Subcutaneous abdominal adipose tissue (tissue), 5 donors: ENCODE measurements around the gene CHPF2.

Experiments
- H3K27ac ChIP-seq: one replicate; pipeline ENCODE4 v1.7.0; 2013; ENCODE audit warnings: low read depth, mild to moderate bottlenecking, inconsistent platforms, low read length, moderate library complexity
- H3K27me3 ChIP-seq, 5 donors: one replicate each; pipeline ENCODE4 v1.7.0; 2013; ENCODE audit warnings: low read length in 5 of 5, inconsistent platforms in 1 of 5; ENCODE audit not compliant: control insufficient read depth in 5 of 5, insufficient read depth in 4 of 5
- H3K36me3 ChIP-seq, 5 donors: one replicate each; pipeline ENCODE4 v1.7.0; 2013; ENCODE audit warnings: low read length in 5 of 5; ENCODE audit not compliant: control insufficient read depth in 5 of 5, insufficient read depth in 5 of 5
- H3K4me1 ChIP-seq, 5 donors: one replicate each; pipeline ENCODE4 v1.7.0; 2013; ENCODE audit warnings: low read length in 5 of 5, mild to moderate bottlenecking in 3 of 5, moderate library complexity in 1 of 5; ENCODE audit not compliant: control insufficient read depth in 5 of 5, insufficient read depth in 5 of 5
- H3K4me3 ChIP-seq, 5 donors: one replicate each; pipeline ENCODE4 v1.7.0; 2013; ENCODE audit warnings: low read length in 5 of 5, low read depth in 1 of 5
- H3K9ac ChIP-seq, 5 donors: one replicate each; pipeline ENCODE4 v1.7.0; 2013; ENCODE audit warnings: low read length in 5 of 5, mild to moderate bottlenecking in 4 of 5, moderate library complexity in 3 of 5
- H3K9me3 ChIP-seq, 5 donors: one replicate each; pipeline ENCODE4 v1.7.0; 2013; ENCODE audit warnings: low read length in 5 of 5; ENCODE audit not compliant: control insufficient read depth in 5 of 5
- donor health status: healthy.
- donor health status: healthy.
- donor health status: healthy.
- donor health status: healthy.
- donor health status: healthy.

Gene CHPF2

GRCh38 chr7:151215396-151215795 lies 16.9 kb upstream of the CHPF2 start:
- no peaks in the 10 kb centered on the region for H3K4me1 ChIP-seq
- H3K27me3 ChIP-seq: no peaks in the 10 kb centered on the region
- no peaks in the 10 kb centered on the region for H3K9me3 ChIP-seq
- peaks cover 11 to 82% (median 74%) of the 10 kb centered on the region in 5 donors for H3K36me3 ChIP-seq
- no peak overlapping the region for H3K27ac ChIP-seq
- no peak overlapping the region for H3K9ac ChIP-seq
- H3K4me3 ChIP-seq: no peak overlapping the region

- Histone ChIP-seq H3K4me1 (no peaks in the 10 kb centered on the region), H3K36me3 (peaks cover 25 to 95% (median 90%) of the 10 kb centered on the region in 5 donors), H3K9me3 (no peaks in the 10 kb centered on the region), H3K27ac (no peak overlapping the region), H3K4me3 (no peak overlapping the region), H3K27me3 (no peaks in the 10 kb centered on the region), H3K9ac (no peak overlapping the region)
These were observed 14.1 kb upstream of the CHPF2 start for GRCh38 chr7:151218170-151218569.

GRCh38 chr7:151223728-151224127 lies 8.6 kb upstream of the CHPF2 start:
- Histone ChIP-seq H3K36me3 (peaks cover 19 to 60% (median 56%) of the 10 kb centered on the region in 5 donors), H3K27ac (no peak overlapping the region), H3K9me3 (no peaks in the 10 kb centered on the region), H3K27me3 (peaks cover 0 to 3% (median 0%) of the 10 kb centered on the region in 5 donors), H3K4me1 (peaks cover 10 to 23% (median 22%) of the 10 kb centered on the region in 5 donors), H3K9ac (no peak overlapping the region), H3K4me3 (no peak overlapping the region)

- Histone ChIP-seq H3K9me3 (no peaks in the 10 kb centered on the region), H3K9ac (peak overlapping the region; percentile 78 to 94 (median 87)), H3K4me3 (peak overlapping the region; percentile 74 to 94 (median 86)), H3K27ac (peak overlapping the region; percentile 59), H3K27me3 (peaks cover 0 to 3% (median 0%) of the 10 kb centered on the region in 5 donors), H3K36me3 (peaks cover 19 to 38% (median 36%) of the 10 kb centered on the region in 5 donors), H3K4me1 (peaks cover 10 to 23% (median 22%) of the 10 kb centered on the region in 5 donors)
These were observed 6.3 kb upstream of the CHPF2 start for GRCh38 chr7:151225948-151226510.

GRCh38 chr7:151226560-151226874 lies 5.8 kb upstream of the CHPF2 start:
- H3K4me3 ChIP-seq: peak overlapping the region; percentile 74 to 94 (median 86)
- H3K27ac ChIP-seq: peak overlapping the region; percentile 59
- H3K4me1 ChIP-seq: peaks cover 10 to 24% (median 22%) of the 10 kb centered on the region in 5 donors
- H3K36me3 ChIP-seq: peaks cover 17 to 36% (median 33%) of the 10 kb centered on the region in 5 donors
- peak overlapping the region; percentile 78 to 94 (median 87) for H3K9ac ChIP-seq
- H3K27me3 ChIP-seq: peaks cover 0 to 3% (median 0%) of the 10 kb centered on the region in 5 donors
- no peaks in the 10 kb centered on the region for H3K9me3 ChIP-seq

- Histone ChIP-seq H3K9me3 (no peaks in the 10 kb centered on the region), H3K4me1 (peaks cover 11 to 30% (median 27%) of the 10 kb centered on the region in 5 donors), H3K27ac (peak within 1 kb of the TSS; percentile 59), H3K27me3 (peaks cover 0 to 3% (median 0%) of the 10 kb centered on the region in 5 donors), H3K9ac (peak within 1 kb of the TSS; percentile 78 to 94 (median 89)), H3K36me3 (peaks cover 11 to 31% (median 28%) of the 10 kb centered on the region in 5 donors), H3K4me3 (peak within 1 kb of the TSS; percentile 74 to 97 (median 86))
These were observed 5.2 kb upstream of the CHPF2 start, which contains the start of gene ABCF2 for GRCh38 chr7:151226875-151227782. Gene ABCF2, minus strand, starts transcription at chr7:151227205. Its CDS starts 747 bp downstream, at chr7:151226458.

GRCh38 chr7:151228024-151228866 lies 4.0 kb upstream of the CHPF2 start:
- Histone ChIP-seq H3K4me3 (peak overlapping the region; percentile 74 to 97 (median 86)), H3K36me3 (peaks cover 3 to 20% (median 17%) of the 10 kb centered on the region in 5 donors), H3K9ac (peak overlapping the region in 4 of 5 donors; percentile 59 to 89 (median 77)), H3K27me3 (peaks cover 0 to 3% (median 0%) of the 10 kb centered on the region in 5 donors), H3K4me1 (peaks cover 13 to 40% (median 36%) of the 10 kb centered on the region in 5 donors), H3K27ac (peak overlapping the region; percentile 59), H3K9me3 (no peaks in the 10 kb centered on the region)

- H3K4me3 ChIP-seq: no peak overlapping the region
- no peak overlapping the region for H3K9ac ChIP-seq
- peaks cover 16 to 50% (median 45%) of the 10 kb centered on the region in 5 donors for H3K4me1 ChIP-seq
- H3K27ac ChIP-seq: no peak overlapping the region
- peaks cover 0 to 3% (median 0%) of the 10 kb centered on the region in 5 donors for H3K27me3 ChIP-seq
- no peaks in the 10 kb centered on the region for H3K9me3 ChIP-seq
- peaks cover 3 to 10% (median 7%) of the 10 kb centered on the region in 5 donors for H3K36me3 ChIP-seq
These were observed 3.0 kb upstream of the CHPF2 start for GRCh38 chr7:151229249-151229648.

- Histone ChIP-seq H3K9ac (no peak overlapping the region), H3K27ac (no peak overlapping the region), H3K4me3 (no peak overlapping the region), H3K27me3 (peaks cover 0 to 3% (median 0%) of the 10 kb centered on the region in 5 donors), H3K36me3 (peaks cover 0 to 13% (median 11%) of the 10 kb centered on the region in 5 donors), H3K9me3 (no peaks in the 10 kb centered on the region), H3K4me1 (peaks cover 14 to 44% (median 38%) of the 10 kb centered on the region in 5 donors)
These were observed 1.2 kb upstream of the CHPF2 start for GRCh38 chr7:151231080-151231479.
